Type B pancreatic cell (in vitro differentiated cells): ENCODE results near the gene AGXT. TPM values are rescaled to one million over a fixed set of nuclear protein-coding genes. Genes with fewer than 3 reads are reported as not detected.

Experiments used
- DNase-seq: peaks from one replicate; pipeline ENCODE4 v3.0.0; 2021; ENCODE audit warnings: mixed read lengths; ENCODE audit not compliant: unreplicated experiment; ENCODE audit errors: extremely low spot score
- H3K27ac Mint-ChIP-seq: 2 replicates; pipeline ENCODE4 v1.8.0; 2021; ENCODE audit warnings: mild to moderate bottlenecking, mixed read lengths
- H3K27me3 Mint-ChIP-seq: 2 replicates; pipeline ENCODE4 v1.8.0; 2021; ENCODE audit warnings: mixed read lengths
- H3K36me3 Mint-ChIP-seq: 2 replicates; pipeline ENCODE4 v1.8.0; 2021; ENCODE audit warnings: mixed read lengths
- H3K4me1 Mint-ChIP-seq: one replicate; pipeline ENCODE4 v1.8.0; 2021; ENCODE audit warnings: mixed read lengths; ENCODE audit not compliant: unreplicated experiment
- H3K4me3 Mint-ChIP-seq: 2 replicates; pipeline ENCODE4 v1.8.0; 2021; ENCODE audit warnings: mild to moderate bottlenecking, mixed read lengths
- H3K9me3 Mint-ChIP-seq: 2 replicates; pipeline ENCODE4 v1.8.0; 2021; ENCODE audit warnings: mixed read lengths
- total RNA-seq: library from RNA; stranded (reverse); gene quantifications from 2 replicates; pipeline ENCODE4 v1.2.1, GENCODE V29; 2021; ENCODE audit warnings: low replicate concordance
- TF ChIP-seq, protein P1 (sequence below): fragments of 200-600 bp; sonication (generic); conservative IDR thresholded peaks from 2 replicates; pipeline ENCODE4 v1.5.0; 2021; ENCODE audit warnings: antibody characterized with exemption, mild to moderate bottlenecking

The AGXT gene
- total RNA-seq, 1 donor from 2014 or later: 0.51 TPM

DNA sequence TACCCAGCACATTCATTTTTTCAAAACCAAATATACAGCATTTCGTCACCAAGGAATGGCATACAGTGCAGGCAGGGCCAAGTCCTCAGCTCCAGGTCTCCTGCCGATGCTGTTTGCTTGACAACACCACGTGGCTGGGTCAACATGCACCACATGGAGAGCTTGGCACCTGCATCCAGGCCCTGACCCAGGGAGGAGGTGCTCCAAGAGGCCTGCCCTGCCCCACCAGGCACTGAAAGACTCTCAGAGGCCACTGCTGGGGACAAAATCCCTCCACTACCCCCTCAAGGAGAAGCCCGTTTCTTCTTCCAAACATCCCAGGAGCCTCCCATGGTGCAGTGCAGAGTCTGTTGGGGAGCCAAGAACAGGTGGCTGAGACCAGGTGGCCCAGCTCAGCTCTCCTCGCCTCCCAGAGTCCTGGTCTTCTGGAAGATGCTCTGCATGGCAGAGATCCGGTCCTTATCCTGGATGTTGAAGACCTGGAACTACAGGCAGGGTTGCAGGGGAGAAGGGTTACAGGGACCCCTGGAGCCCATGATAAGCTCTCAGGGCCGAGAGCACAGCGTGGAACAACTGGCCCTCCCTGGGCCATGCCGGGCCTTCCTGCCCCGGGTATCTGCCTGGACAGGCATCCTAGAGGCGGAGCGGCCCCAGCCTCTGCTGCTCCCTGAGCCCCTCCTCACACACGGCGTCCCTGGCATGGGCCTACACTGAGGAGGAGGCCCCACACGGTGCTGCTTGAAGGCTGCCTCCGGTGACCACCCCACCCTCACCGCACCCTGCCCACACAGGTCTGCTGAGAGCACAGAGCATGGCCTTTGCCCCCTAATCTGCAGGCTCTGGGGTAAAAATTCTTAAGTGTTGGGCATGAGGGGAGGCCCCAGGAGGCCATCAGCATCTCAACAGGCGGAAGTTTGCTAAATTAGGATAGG lies 18.3 kb downstream of the AGXT start:
- no peak for DNase-seq
- Mint-ChIP-seq H3K27ac (no peak overlapping the region), H3K4me1 (peaks cover 5% of the 10 kb centered on the region), H3K4me3 (no peak overlapping the region), H3K9me3 (no peaks in the 10 kb centered on the region), H3K27me3 (no peaks in the 10 kb centered on the region), H3K36me3 (peaks cover 5% of the 10 kb centered on the region)
- TF ChIP-seq, protein P1, sequence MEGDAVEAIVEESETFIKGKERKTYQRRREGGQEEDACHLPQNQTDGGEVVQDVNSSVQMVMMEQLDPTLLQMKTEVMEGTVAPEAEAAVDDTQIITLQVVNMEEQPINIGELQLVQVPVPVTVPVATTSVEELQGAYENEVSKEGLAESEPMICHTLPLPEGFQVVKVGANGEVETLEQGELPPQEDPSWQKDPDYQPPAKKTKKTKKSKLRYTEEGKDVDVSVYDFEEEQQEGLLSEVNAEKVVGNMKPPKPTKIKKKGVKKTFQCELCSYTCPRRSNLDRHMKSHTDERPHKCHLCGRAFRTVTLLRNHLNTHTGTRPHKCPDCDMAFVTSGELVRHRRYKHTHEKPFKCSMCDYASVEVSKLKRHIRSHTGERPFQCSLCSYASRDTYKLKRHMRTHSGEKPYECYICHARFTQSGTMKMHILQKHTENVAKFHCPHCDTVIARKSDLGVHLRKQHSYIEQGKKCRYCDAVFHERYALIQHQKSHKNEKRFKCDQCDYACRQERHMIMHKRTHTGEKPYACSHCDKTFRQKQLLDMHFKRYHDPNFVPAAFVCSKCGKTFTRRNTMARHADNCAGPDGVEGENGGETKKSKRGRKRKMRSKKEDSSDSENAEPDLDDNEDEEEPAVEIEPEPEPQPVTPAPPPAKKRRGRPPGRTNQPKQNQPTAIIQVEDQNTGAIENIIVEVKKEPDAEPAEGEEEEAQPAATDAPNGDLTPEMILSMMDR: no peak

DNA sequence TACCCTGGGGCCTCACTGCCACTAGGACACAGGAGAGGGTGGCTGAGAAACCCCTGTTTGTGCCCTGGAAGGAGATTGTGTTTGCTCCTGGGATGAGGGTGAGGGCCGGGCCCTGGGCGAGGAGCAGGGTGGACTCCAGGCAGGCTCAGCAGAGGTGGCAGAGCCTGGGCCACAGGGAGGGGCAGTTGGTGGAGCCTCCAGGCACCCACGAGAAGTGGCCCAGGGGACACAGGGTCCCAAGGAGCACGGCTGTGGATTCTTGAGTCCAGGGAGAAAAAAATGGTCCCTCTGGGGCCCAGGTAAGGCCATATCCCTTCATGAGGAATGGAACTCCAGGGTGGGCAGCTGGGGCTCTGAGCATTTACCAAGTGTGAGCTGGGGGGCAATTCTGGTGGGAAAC lies 19.0 kb downstream of the AGXT start:
- Mint-ChIP-seq H3K36me3 (peaks cover 5% of the 10 kb centered on the region), H3K9me3 (no peaks in the 10 kb centered on the region), H3K27me3 (no peaks in the 10 kb centered on the region), H3K27ac (no peak overlapping the region), H3K4me1 (peaks cover 5% of the 10 kb centered on the region), H3K4me3 (no peak overlapping the region)
- TF ChIP-seq, protein P1: no peak
- DNase-seq: no peak

DNA sequence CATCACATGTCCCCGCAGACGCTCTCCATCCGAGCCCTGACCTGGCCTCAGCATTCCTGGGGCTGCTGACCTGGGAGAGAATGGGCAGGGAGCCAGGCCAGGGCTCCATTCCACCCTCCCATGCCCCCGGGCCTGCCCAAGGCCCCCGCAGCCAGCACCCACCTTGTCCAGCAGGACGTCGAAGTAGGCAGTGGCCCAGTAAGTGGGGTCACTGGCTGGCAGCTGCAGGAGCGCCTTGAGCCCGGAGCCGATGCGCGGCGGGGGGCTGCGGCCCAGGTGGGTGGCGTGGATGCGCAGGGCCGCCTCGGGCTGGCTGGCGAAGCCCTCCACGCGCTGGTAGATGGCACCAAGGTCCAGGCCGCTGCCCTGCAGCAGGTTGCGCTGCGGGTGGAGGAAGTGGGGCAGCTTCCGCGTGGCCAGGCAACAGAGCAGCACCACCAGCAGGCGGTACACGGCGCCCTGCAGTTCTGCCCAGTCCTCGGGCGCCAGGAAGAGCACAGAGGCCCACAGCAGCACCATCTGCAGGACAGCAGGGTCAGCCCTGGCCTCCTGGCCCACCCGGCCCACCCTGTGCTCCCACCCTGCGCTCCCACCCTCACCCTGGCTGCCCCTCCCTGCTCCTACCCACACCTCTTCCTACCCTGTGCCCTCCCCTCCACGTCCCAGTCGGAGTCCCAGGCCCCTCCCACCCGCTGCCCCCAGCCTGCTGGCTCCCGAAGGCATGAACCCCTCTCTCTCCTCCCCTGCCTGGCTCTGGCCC lies 19.7 kb downstream of the AGXT start:
- Mint-ChIP-seq H3K9me3 (no peaks in the 10 kb centered on the region), H3K4me1 (peaks cover 5% of the 10 kb centered on the region), H3K27me3 (no peaks in the 10 kb centered on the region), H3K4me3 (no peak overlapping the region), H3K36me3 (peaks cover 5% of the 10 kb centered on the region), H3K27ac (no peak overlapping the region)
- no peak for DNase-seq
- TF ChIP-seq, protein P1: no peak

DNA sequence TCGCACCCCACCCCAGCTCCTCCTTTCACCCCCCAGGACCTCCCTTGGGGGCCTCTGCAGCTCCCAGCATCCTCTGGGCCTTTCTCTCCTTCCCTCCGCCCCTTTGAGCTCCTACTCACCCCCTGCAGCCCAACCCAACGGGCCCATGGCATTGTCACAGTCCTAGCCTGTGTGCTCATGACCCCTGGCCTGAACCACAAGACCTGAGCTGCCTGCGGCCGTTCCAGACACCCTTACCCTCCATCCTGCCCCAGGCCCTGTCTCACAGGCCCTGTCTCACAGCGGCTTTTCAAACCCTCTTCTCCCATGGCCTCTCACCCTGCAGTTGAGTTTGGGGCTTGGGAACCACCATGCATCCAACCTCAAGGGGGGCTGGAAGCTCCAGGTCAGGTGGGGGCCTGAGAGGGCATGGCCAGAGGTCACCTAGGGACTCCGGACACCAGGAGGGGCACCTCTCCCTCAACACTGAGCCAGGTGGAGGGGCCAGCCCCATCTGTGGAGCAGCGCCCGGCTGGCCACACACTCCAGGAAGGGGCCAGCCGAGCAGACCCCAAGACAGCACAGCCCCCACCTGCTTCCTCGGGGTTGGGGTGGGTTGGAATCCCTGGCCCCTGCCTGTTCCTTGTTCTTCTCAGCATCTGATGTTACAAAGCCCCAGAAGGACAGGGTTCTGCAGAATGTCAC lies 20.4 kb downstream of the AGXT start:
- DNase-seq: no peak
- H3K27me3 Mint-ChIP-seq: no peaks in the 10 kb centered on the region
- TF ChIP-seq, protein P1: no peak

More for the DNA sequence above, 20.4 kb downstream of the AGXT start:
- no peak overlapping the region for H3K27ac Mint-ChIP-seq
- peaks cover 9% of the 10 kb centered on the region for H3K4me1 Mint-ChIP-seq
- peaks cover 5% of the 10 kb centered on the region for H3K36me3 Mint-ChIP-seq
- no peak overlapping the region for H3K4me3 Mint-ChIP-seq
- no peaks in the 10 kb centered on the region for H3K9me3 Mint-ChIP-seq
